HG02840 (cell line): ENCODE measurements around the gene COL5A3.

ENCODE experiments used
- ATAC-seq: cut with Tn5 transposase; IDR thresholded peaks from one replicate; pipeline ENCODE4 v1.9.1; 2021; ENCODE audit warnings: mild to moderate bottlenecking, moderate library complexity, moderate number of reproducible peaks; ENCODE audit not compliant: unreplicated experiment, low FRiP score

COL5A3 gene

GRCh38 chr19:10013316-10013715, 3.0 kb upstream of the COL5A3 start, which contains the start of gene RDH8:
TSS of gene RDH8 (plus strand) at chr19:10013483. CDS start at chr19:10013498, 15 bp downstream.
- no peak for ATAC-seq

GRCh38 chr19:10011974-10012373, 1.7 kb upstream of the COL5A3 start:
- no peak for ATAC-seq

- ATAC-seq: no peak
These were observed 635 bp upstream of the COL5A3 start for GRCh38 chr19:10010939-10011338.

- no peak for ATAC-seq
These were observed 535 bp downstream of the COL5A3 start for GRCh38 chr19:10009714-10010224.

GRCh38 chr19:10008184-10008765, 2.0 kb downstream of the COL5A3 start:
- no peak for ATAC-seq

- no peak for ATAC-seq
These were observed 2.7 kb downstream of the COL5A3 start for GRCh38 chr19:10007371-10008183.

- no peak for ATAC-seq
These were observed 3.5 kb downstream of the COL5A3 start for GRCh38 chr19:10006752-10007323.

- ATAC-seq: no peak
These were observed 4.0 kb downstream of the COL5A3 start for GRCh38 chr19:10006335-10006708.

- no peak for ATAC-seq
These were observed 4.5 kb downstream of the COL5A3 start for GRCh38 chr19:10005632-10006334.

- no peak for ATAC-seq
These were observed 5.7 kb downstream of the COL5A3 start for GRCh38 chr19:10004617-10005016.

- ATAC-seq: no peak
These were observed 7.0 kb downstream of the COL5A3 start for GRCh38 chr19:10003271-10003670.

- ATAC-seq: no peak
These were observed 8.4 kb downstream of the COL5A3 start for GRCh38 chr19:10001899-10002298.

- no peak for ATAC-seq
These were observed 10.0 kb downstream of the COL5A3 start for GRCh38 chr19:10000171-10000826.

GRCh38 chr19:9996541-9996940, 13.8 kb downstream of the COL5A3 start:
- ATAC-seq: no peak

- no peak for ATAC-seq
These were observed 14.3 kb downstream of the COL5A3 start for GRCh38 chr19:9995999-9996398.

GRCh38 chr19:9995084-9995483, 15.2 kb downstream of the COL5A3 start:
- no peak for ATAC-seq

GRCh38 chr19:9991425-9992191, 18.7 kb downstream of the COL5A3 start:
- no peak for ATAC-seq

GRCh38 chr19:9989504-9989903, 20.8 kb downstream of the COL5A3 start:
- no peak for ATAC-seq

GRCh38 chr19:9986787-9987281, 23.5 kb downstream of the COL5A3 start:
- ATAC-seq: no peak
